RKO (cell line): Measurements from ENCODE around the gene HLA-DQB1.
"Not testable (repeated sequence)": the region's sequence is repeated elsewhere in the genome, so short reads cannot be mapped to it uniquely, and the experiment has no call there.

Experiments
- DNase-seq: peaks from one replicate; pipeline ENCODE4 v3.0.0-alpha.2; 2016; ENCODE audit warnings: low spot score

Gene HLA-DQB1

DNA sequence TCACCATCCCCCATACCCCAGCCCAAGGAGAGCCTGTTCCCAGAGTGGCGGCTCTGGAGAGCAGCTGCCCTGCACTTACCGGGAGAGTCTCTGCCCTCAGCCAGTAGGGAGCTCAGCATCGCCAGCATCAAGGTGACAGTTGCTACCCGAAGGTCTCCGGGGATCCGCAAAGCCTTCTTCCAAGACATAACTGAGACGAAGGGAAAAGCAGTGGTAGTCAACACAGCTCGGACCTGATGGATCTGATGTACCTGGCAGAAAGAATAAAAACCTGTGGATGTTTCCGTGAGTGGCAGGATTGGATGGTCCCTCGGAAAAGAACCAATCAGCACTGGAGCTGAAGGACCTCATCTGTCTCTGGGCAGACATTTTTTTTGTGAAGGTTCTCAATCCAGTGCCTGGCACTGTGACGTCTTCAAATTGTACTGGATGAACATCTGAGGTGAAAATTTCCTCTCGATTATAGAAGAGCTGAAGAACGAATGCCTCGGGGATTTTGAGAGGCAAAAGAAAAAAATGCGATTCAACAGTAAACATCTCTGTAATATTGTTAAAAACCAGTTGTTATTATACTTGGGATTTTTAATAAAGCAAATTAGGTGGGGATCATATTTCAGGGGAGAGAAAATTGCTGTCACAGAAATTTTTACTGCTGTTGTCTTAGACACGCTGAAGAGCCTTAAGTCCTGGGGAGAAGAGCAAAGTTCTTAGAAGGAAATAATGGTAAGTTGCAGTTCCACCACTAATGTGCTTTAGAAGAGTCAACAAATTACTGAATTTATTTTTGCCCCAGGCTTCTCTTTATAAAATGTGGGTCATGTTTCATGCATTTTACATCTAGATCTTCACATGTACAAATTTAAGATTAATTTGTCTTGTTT, at the start of gene HLA-DQB1:
Gene HLA-DQB1 (minus strand): TSS at position 238 of the 881 bp plus-strand sequence. CDS start 50 bp downstream, at position 188.
- DNase-seq: no peak

DNA sequence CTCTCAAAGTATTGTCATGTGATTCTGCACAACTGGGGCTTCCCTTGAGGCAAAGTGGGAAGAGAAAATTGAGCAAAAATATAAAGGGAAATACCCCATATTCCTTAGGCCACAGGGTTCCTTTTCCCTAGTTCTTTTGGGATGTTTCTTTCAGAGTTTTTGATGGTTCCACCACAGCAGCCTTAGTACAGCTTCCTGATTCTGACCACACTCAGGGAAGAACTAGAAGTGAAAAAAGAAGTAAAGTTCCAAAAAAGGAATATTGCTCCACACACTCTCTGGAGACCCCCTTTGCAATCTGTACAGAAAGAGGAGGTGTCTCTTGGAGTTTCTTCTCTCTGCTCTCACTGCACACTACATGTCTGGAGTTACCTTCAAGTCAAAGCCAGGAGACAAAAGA, 46.8 kb upstream of the HLA-DQB1 start:
- DNase-seq: no peak

- DNase-seq: no peak
Measured at GRCh38 chr6:32709625-32710024, 43.2 kb upstream of the HLA-DQB1 start.

- not testable (repeated sequence) for DNase-seq
Measured at GRCh38 chr6:32705164-32705563, 38.7 kb upstream of the HLA-DQB1 start.

DNA sequence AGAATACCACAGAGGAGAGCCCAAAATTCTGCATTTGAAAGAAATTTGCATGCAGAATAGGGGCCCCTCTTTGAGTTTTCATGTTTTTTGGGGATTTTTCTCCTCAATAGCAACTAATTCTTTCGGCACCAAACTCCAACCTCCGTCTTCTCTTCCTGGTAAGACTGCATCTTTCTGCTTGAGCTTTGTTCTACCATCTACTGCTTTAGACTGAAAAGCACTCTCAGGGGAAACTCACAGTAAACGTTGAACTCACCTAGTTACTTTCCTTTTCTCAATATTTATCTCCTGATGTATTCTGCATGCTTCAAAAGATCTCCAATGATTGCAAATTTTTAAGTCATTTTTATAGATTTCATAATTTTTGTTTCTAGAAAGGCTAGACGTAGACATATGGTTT, 36.9 kb upstream of the HLA-DQB1 start:
- no peak for DNase-seq

DNA sequence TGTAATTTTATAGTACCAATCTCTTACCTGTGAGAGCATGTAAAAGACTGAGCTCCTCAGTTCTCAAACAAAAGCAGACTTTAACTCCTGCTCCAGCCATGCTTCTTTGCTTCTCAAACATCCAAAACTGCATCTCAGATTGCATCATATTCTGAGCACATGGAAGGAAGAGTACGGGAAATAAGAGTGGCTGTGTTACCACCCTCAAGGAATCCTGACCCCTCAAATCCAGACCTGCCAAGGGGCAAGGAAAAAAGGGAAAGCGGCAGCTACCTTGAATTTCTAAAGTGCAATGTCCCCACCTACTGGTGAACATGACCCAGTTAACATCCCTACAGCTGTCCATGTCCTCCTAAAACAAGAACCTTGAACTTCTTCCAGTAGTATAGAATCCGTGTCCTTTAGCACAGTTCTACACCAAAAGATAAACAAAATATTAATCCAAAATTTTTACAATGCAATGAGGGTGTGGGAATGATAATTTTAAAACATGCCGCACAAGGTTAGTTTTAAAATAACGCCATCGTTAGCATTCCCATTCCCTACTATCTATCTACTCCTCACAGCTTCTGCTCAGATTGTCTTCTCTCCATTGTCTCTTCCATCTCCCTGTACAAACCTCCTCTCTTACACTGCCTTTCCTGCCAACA, 34.1 kb upstream of the HLA-DQB1 start:
- DNase-seq: peak; percentile 62

DNA sequence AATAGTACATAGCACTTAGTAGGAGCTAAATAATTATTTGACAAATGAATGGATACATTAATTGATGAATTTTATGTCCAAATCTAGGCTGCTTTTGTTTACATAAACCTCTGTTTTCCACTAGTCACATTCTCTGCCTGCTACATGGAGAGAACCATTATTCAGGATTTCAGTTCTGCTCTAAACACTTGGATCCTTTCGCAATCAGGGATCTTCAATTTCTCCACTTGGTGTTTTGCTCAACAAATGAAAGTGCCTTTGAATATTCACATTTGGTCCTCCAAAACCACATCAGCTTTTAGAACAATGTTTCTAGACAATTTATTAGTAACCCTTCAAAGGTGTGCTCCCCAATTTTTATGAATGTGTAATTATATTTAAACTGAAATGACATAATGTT, 30.6 kb upstream of the HLA-DQB1 start:
- no peak for DNase-seq

DNA sequence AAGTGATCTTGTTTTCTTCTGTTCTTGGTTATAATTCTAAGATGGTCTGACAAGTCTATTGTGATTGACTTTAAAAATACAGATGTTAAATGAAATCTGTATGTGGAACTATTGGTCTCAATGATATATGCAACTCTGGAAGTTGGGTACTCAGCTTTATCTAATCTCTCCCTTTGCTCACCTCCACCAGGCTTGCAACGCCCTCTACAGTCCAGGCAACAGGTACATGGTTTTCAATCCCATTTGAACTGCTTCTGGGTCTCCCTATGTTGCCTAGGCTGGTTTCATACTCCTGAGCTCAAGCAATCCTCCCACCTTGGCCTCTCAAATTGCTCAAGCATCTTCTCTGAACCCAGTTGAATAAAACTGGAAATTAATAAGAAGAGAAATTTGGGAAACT, 25.6 kb upstream of the HLA-DQB1 start:
- DNase-seq: no peak

DNA sequence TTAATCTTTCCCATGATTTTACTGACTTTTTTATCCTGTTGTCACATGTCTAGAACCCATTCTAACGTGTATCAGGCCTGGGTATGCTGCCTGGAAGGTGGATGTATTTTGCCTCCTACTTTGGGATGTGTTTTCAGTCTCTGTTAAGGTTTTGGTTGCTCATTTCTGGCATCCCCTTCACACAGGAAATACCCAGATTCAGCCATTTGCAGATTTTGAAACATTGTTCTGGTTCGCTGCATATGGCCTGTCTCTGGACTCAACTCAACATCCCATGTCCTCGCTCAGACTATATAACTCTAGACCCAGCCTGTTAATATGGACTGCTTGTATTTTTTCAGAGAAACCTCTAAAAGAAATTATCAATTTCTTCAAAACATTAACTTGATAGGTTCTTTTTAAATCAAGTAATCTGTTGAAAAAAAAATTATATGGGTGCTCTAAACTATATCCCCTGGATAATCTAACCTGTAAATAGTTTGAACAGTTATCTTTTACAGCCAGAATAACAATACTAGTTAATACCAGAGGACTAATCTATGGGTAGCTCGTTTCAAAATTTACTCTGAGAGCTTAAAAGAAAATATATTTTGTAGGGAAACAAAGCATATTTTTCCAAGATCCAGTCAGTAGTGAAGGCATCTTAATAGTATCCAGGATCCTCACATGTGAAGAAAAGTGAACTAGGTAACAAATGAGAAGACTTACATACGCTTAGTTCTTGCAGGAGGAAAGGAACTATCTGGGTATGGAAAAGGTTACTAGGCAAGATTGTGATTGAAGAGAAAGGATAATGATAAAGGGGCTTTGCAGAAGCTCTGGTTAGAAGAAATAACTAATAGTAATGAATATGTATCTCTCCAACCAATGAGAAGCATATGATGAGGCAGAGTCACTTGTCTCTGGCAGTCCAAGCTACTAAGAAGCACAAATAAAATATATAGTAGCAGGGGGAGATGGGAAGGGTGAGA, 23.4 kb upstream of the HLA-DQB1 start:
- no peak for DNase-seq

DNA sequence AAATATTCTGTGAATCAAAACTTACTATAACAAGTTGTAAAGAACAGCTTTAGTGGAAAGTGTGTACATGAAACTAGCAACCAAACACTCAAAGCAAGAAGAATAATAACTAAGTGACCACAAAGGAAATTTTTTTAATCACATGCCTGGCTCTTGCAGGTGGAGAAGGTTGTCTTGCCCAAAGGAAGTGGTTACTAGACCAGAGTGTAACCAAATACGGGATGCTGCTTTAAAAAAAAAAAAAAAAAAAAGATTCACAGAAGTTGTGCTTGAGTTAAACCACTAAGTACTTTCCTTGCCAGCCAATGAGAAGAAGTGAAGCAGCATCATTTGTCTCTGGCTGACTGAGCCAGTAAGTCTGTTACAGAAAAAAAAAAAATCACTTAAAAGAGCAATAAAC, 19.1 kb upstream of the HLA-DQB1 start:
- DNase-seq: no peak

- DNase-seq: no peak
Measured at GRCh38 chr6:32684246-32684645, 17.8 kb upstream of the HLA-DQB1 start.

DNA sequence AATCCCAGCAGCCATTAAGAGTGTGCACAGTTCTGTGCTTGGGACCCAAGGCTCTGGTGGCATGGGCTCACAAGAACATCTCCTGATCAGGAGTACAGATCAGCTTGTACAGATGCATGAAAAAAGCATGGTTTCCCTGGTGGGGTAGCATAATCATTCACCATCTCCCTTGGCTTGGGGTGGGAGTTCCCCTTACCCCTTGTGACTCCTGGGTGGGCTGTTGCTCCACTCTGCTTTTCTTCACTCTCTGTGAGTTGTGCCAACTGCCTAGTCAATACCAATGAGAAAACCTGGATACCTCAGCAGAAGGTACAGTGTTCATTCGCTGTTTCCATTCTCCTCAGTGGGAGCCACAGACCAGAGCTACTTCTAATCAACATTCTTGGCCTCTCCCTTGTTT, 13.6 kb upstream of the HLA-DQB1 start:
- DNase-seq: no peak

GRCh38 chr6:32679492-32679891, 13.0 kb upstream of the HLA-DQB1 start:
- DNase-seq: no peak

- not testable (repeated sequence) for DNase-seq
Measured at GRCh38 chr6:32674123-32674522, 7.7 kb upstream of the HLA-DQB1 start.

- DNase-seq: not testable (repeated sequence)
Measured at GRCh38 chr6:32671908-32672307, 5.5 kb upstream of the HLA-DQB1 start.

- DNase-seq: no peak
Measured at GRCh38 chr6:32669893-32670292, 3.4 kb upstream of the HLA-DQB1 start.

GRCh38 chr6:32669240-32669639, 2.8 kb upstream of the HLA-DQB1 start:
- DNase-seq: no peak

GRCh38 chr6:32668226-32668747, 1.8 kb upstream of the HLA-DQB1 start:
- no peak for DNase-seq

DNA sequence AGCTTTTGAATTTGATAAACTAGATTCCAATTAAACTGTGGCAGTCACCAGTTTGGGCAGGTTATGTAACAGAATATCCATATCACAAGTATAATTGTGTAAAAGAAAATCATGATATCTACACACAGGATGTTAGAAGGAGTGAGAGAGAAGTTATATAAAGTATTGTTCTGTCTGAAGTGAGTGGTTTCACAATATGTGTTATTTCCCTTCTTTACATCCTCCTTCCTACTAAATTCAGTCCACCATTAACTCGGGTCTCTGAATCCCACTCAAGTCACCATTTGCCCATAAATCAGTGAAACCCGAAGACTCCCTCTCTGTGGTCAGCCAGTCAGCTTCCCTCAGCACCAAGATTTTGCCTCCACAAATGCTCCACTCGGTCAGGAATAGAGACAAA, 796 bp downstream of the HLA-DQB1 start:
- no peak for DNase-seq

GRCh38 chr6:32664827-32665362, 1.6 kb downstream of the HLA-DQB1 start:
- no peak for DNase-seq

- DNase-seq: no peak
Measured at GRCh38 chr6:32664354-32664753, 2.1 kb downstream of the HLA-DQB1 start.

GRCh38 chr6:32662836-32663235, 3.6 kb downstream of the HLA-DQB1 start:
- no peak for DNase-seq
